Right lobe of liver (tissue), 6 donors: Measurements from ENCODE around the gene MAP7D3. TPM values are rescaled to one million over a fixed set of nuclear protein-coding genes. Genes with fewer than 3 reads are reported as not detected.

Experiments
- ATAC-seq, 4 donors: fragments of 200-7000 bp; cut with Tn5 transposase; one replicate each; pipeline ENCODE4 v1.9.1; 2020; ENCODE audit warnings: mild to moderate bottlenecking in 4 of 4, moderate library complexity in 4 of 4
- DNase-seq, 3 donors: peaks; one replicate each; pipeline ENCODE4 v3.0.0-alpha.2; 2020
- H3K27ac ChIP-seq, 3 donors: fragments of 200-600 bp; one replicate each; pipeline ENCODE4 v1.8.0; 2022
- H3K27me3 ChIP-seq, 2 donors: fragments of 200-600 bp; one replicate each; pipeline ENCODE4 v1.8.0; 2022
- H3K36me3 ChIP-seq, 4 donors: fragments of 200-600 bp; sonication (generic) in 1 of 4; one replicate each; pipeline versions ENCODE4 v1.5.1 to v1.8.0; 2017 to 2022; ENCODE audit warnings: control low read depth in 1 of 4
- H3K4me1 ChIP-seq, 4 donors: fragments of 200-600 bp; sonication (generic) in 1 of 4; one replicate each; pipeline versions ENCODE4 v1.5.1 to v1.8.0; 2017 to 2022; ENCODE audit warnings: control low read depth in 1 of 4
- H3K4me3 ChIP-seq, 3 donors: fragments of 200-600 bp; one replicate each; pipeline ENCODE4 v1.8.0; 2022
- H3K9me3 ChIP-seq, 4 donors: fragments of 200-600 bp; sonication (generic) in 1 of 4; one replicate each; pipeline versions ENCODE4 v1.5.1 to v1.8.0; 2017 to 2022; ENCODE audit warnings: control low read depth in 1 of 4
- CTCF ChIP-seq, 4 donors: fragments of 200-600 bp in 3 of 4; fragments of 450-650 bp in 1 of 4; IDR thresholded peaks; one replicate each; pipeline versions ENCODE4 v1.5.1 to v1.8.0; 2016 to 2022; ENCODE audit warnings: antibody characterized with exemption in 4 of 4, mild to moderate bottlenecking in 2 of 4
- POLR2A ChIP-seq: fragments of 450-650 bp; IDR thresholded peaks from one replicate; pipeline ENCODE4 v1.6.1; 2017; ENCODE audit warnings: antibody characterized with exemption, mild to moderate bottlenecking
- WGBS: methylation state at CpG from one replicate; pipeline ENCODE4 v1.1.6; 2018; ENCODE audit warnings: low coverage, low lambda C conversion rate; ENCODE audit not compliant: insufficient coverage; ENCODE audit errors: missing lambda C conversion rate; 5-methylcytosine and 5-hydroxymethylcytosine counted together
- intact Hi-C, 2 donors: fragments of 100-400 bp; cut with DNase I; formaldehyde crosslinking; loops; one replicate each; pipeline versions ENCODE4 v1.11.2 to v1.14.1; 2022
- total RNA-seq, 6 experiments: library from RNA; depleted of rRNA in 2 of 6; stranded (reverse); fragments of >200 nt in 2 of 6; fragmentation: NEBNext Ultra II Directional in 3 of 6; extraction: Animal tissue kit (Norgen Biotek cat#: 25700) in 3 of 6; gene quantifications; one replicate each; pipeline versions ENCODE4 v1.1.0 to v1.2.4, GENCODE V29; 2016 to 2023
- donor health status: DM: no; HTN: yes; CAD: no.
- donor health status: DM: no; HTN: no; CAD: no.
- donor health status: DM: no; HTN: no; CAD: no.
- donor health status: DM: no; HTN: yes; CAD: no.
- donor health status: DM: no; HTN: yes; CAD: no.

MAP7D3 gene
- total RNA-seq, 6 experiments from 2014 or later, result 2.4 to 5.4 (median 4.1) TPM

- 40% methylated on average over 5 of the region's 5 CpGs for WGBS
- ATAC-seq (peak; percentile 74 to 85 (median 79)), DNase-seq (no peak)
- no peak overlapping the region for H3K4me3 ChIP-seq
- no peaks in the 10 kb centered on the region for H3K27me3 ChIP-seq
- TF ChIP-seq POLR2A, result no peak
- TF ChIP-seq CTCF (IDR thresholded peaks at IDR 0.05), result peak; percentile 66 to 90 (median 86)
- H3K9me3 ChIP-seq, result no peaks in the 10 kb centered on the region
- H3K36me3 ChIP-seq, result no peaks in the 10 kb centered on the region
- H3K4me1 ChIP-seq, result no peaks in the 10 kb centered on the region
- intact Hi-C loops, result no loop called here
- H3K27ac ChIP-seq, result no peak overlapping the region
Observed at GRCh38 chrX:136268051-136269048, 17.1 kb upstream of the MAP7D3 start.

- intact Hi-C loops, result no loop called here
- Histone ChIP-seq H3K9me3 (no peaks in the 10 kb centered on the region), H3K27ac (no peak overlapping the region), H3K36me3 (no peaks in the 10 kb centered on the region), H3K27me3 (no peaks in the 10 kb centered on the region), H3K4me1 (no peaks in the 10 kb centered on the region), H3K4me3 (no peak overlapping the region)
- WGBS, result 56% methylated on average over 1 of the region's 1 CpG
- ATAC-seq (no peak), DNase-seq (no peak)
- TF ChIP-seq POLR2A (no peak), CTCF (IDR thresholded peaks at IDR 0.05) (no peak)
Observed at GRCh38 chrX:136266828-136267227, 15.6 kb upstream of the MAP7D3 start.

- intact Hi-C loops, result no loop called here
Observed at GRCh38 chrX:136262812-136263315, 11.7 kb upstream of the MAP7D3 start.

GRCh38 chrX:136262243-136262642, 11.0 kb upstream of the MAP7D3 start:
- Histone ChIP-seq H3K36me3 (no peaks in the 10 kb centered on the region), H3K27ac (no peak overlapping the region), H3K9me3 (no peaks in the 10 kb centered on the region), H3K4me1 (peaks cover 0 to 5% (median 0%) of the 10 kb centered on the region in 4 donors), H3K27me3 (no peaks in the 10 kb centered on the region), H3K4me3 (no peak overlapping the region)
- TF ChIP-seq POLR2A, result no peak
- TF ChIP-seq CTCF (IDR thresholded peaks at IDR 0.05), result no peak
- intact Hi-C loops, result no loop called here
- no peak for ATAC-seq
- DNase-seq, result no peak
- 59% methylated on average over 5 of the region's 5 CpGs for WGBS

More at GRCh38 chrX:136262812-136263315, 11.7 kb upstream of the MAP7D3 start:
- no peak for ATAC-seq
- Histone ChIP-seq H3K27ac (no peak overlapping the region), H3K4me3 (no peak overlapping the region), H3K4me1 (peaks cover 0 to 5% (median 0%) of the 10 kb centered on the region in 4 donors), H3K9me3 (no peaks in the 10 kb centered on the region), H3K36me3 (no peaks in the 10 kb centered on the region), H3K27me3 (no peaks in the 10 kb centered on the region)
- DNase-seq, result no peak
- 34% methylated on average over 3 of the region's 7 CpGs for whole genome bisulfite sequencing
- no peak for TF ChIP-seq POLR2A
- TF ChIP-seq CTCF (IDR thresholded peaks at IDR 0.05), result no peak
